Testis (tissue), 3 donors: ENCODE measurements around the gene TNS1. TPM values are rescaled to one million over a fixed set of nuclear protein-coding genes. Genes with fewer than 3 reads are reported as not detected.
A peak's percentile ranks its signal among the peaks of the same experiment; 100 is the strongest.

Source experiments
- DNase-seq: peaks from one replicate; pipeline ENCODE4 v3.0.0-alpha.2; 2019
- H3K27ac ChIP-seq, 2 donors: fragments of 200-600 bp; sonication (generic); one replicate each; pipeline ENCODE4 v1.5.1; 2019
- H3K27me3 ChIP-seq: fragments of 200-600 bp; sonication (generic); one replicate; pipeline ENCODE4 v1.5.1; 2019
- H3K36me3 ChIP-seq: fragments of 200-600 bp; sonication (generic); one replicate; pipeline ENCODE4 v1.5.1; 2017; ENCODE audit warnings: low read depth; ENCODE audit errors: missing control alignments
- H3K4me1 ChIP-seq: fragments of 200-600 bp; sonication (generic); one replicate; pipeline ENCODE4 v1.5.1; 2019
- H3K4me3 ChIP-seq, 2 donors: fragments of 200-600 bp; sonication (generic); one replicate each; pipeline ENCODE4 v1.5.1; 2017 to 2019
- H3K9me3 ChIP-seq: fragments of 200-600 bp; sonication (generic); one replicate; pipeline ENCODE4 v1.5.1; 2017
- CTCF ChIP-seq, 3 experiments: fragments of 450-650 bp in 2 of 3; fragments of 200-600 bp in 1 of 3; sonication (generic) in 1 of 3; IDR thresholded peaks; one replicate each; pipeline ENCODE4 v1.5.1; 2016 to 2019; ENCODE audit warnings: antibody characterized with exemption in 3 of 3, mild to moderate bottlenecking in 2 of 3, moderate library complexity in 1 of 3
- POLR2A ChIP-seq: fragments of 450-650 bp; IDR thresholded peaks from one replicate; pipeline ENCODE4 v1.6.1; 2017; ENCODE audit warnings: antibody characterized with exemption, mild to moderate bottlenecking, moderate library complexity
- WGBS, 2 donors: methylation state at CpG; one replicate each; pipeline ENCODE4 v1.1.5; 2018; 5-methylcytosine and 5-hydroxymethylcytosine counted together
- intact Hi-C: fragments of 100-400 bp; cut with DNase I; formaldehyde crosslinking; loops from one replicate; pipeline ENCODE4 v1.15.1; 2023; ENCODE audit warnings: low total_unique reads
- polyA plus RNA-seq: library from polyadenylated mRNA; stranded (reverse); fragments of 350-450 nt; fragmentation: Illumina TruSeq; extraction: RNeasy Lipid Tissue Mini Kit (QIAGEN cat#74804); gene quantifications from one replicate; pipeline ENCODE4 v1.2.3, GENCODE V29; 2014; ENCODE audit warnings: low read depth, low replicate concordance; ENCODE audit not compliant: insufficient read depth
- total RNA-seq, 2 donors: library from RNA; depleted of rRNA; stranded (reverse); fragments of >200 nt; gene quantifications; one replicate each; pipeline ENCODE4 v1.2.3, GENCODE V29; 2016

TNS1 gene
- total and polyA plus RNA-seq, 3 donors from 2014 or later, result 75.9 to 256 (median 227) TPM

- no peaks in the 10 kb centered on the region for H3K36me3 ChIP-seq
- intact Hi-C loops, result no loop called here
- H3K9me3 ChIP-seq, result no peaks in the 10 kb centered on the region
- TF ChIP-seq CTCF (IDR thresholded peaks at IDR 0.05), result no peak
- TF ChIP-seq POLR2A, result no peak
- no peak overlapping the region for H3K4me3 ChIP-seq
- H3K27ac ChIP-seq, result no peak overlapping the region
- no peaks in the 10 kb centered on the region for H3K27me3 ChIP-seq
- peaks cover 5% of the 10 kb centered on the region for H3K4me1 ChIP-seq
- 94 to 96% methylated on average over 6 of the region's 6 CpGs for WGBS, 2 donors
- peak; percentile 3 for DNase-seq
Observed at GRCh38 chr2:218027426-218028188, 24.8 kb upstream of the TNS1 start.

- Histone ChIP-seq H3K27me3 (no peaks in the 10 kb centered on the region), H3K27ac (no peak overlapping the region), H3K4me1 (peaks cover 5% of the 10 kb centered on the region), H3K9me3 (no peaks in the 10 kb centered on the region), H3K4me3 (no peak overlapping the region), H3K36me3 (no peaks in the 10 kb centered on the region)
- TF ChIP-seq CTCF (IDR thresholded peaks at IDR 0.05), result no peak
- no peak for TF ChIP-seq POLR2A
- intact Hi-C loops, result no loop called here
- DNase-seq, result peak; percentile 10
- WGBS, 2 donors, result 85 to 86% methylated on average over 17 of the region's 17 CpGs
Observed at GRCh38 chr2:218026676-218027425, 24.1 kb upstream of the TNS1 start.

- H3K36me3 ChIP-seq, result no peaks in the 10 kb centered on the region
- TF ChIP-seq CTCF (IDR thresholded peaks at IDR 0.05) (no peak), POLR2A (no peak)
- H3K4me1 ChIP-seq, result peaks cover 11% of the 10 kb centered on the region
- DNase-seq, result peak; percentile 3
- H3K27me3 ChIP-seq, result no peaks in the 10 kb centered on the region
- WGBS, 2 donors, result 95% methylated on average over 7 of the region's 7 CpGs
- no peak overlapping the region for H3K4me3 ChIP-seq
- intact Hi-C loops, result no loop called here
- H3K9me3 ChIP-seq, result no peaks in the 10 kb centered on the region
- H3K27ac ChIP-seq, result no peak overlapping the region
Observed at GRCh38 chr2:218026244-218026643, 23.4 kb upstream of the TNS1 start.

- H3K9me3 ChIP-seq, result no peaks in the 10 kb centered on the region
- WGBS, 2 donors, result 82 to 86% methylated on average over 2 of the region's 2 CpGs
- no peak overlapping the region for H3K4me3 ChIP-seq
- intact Hi-C loops, result no loop called here
- peak; percentile 4 for DNase-seq
- H3K36me3 ChIP-seq, result no peaks in the 10 kb centered on the region
- H3K27ac ChIP-seq, result no peak overlapping the region
- H3K4me1 ChIP-seq, result peaks cover 17% of the 10 kb centered on the region
- TF ChIP-seq CTCF (IDR thresholded peaks at IDR 0.05) (no peak), POLR2A (no peak)
- H3K27me3 ChIP-seq, result no peaks in the 10 kb centered on the region
Observed at GRCh38 chr2:218024871-218025270, 22.1 kb upstream of the TNS1 start.
